Stimulated activated CD4-positive, alpha-beta T cell treated with anti-CD3 and anti-CD28 coated beads, Interleukin-15, amount 100 ng/mL, for 24 hours (primary cell): Measurements from ENCODE around the gene CEACAM7.

ENCODE experiments used
- DNase-seq: peaks from one replicate; pipeline ENCODE4 v3.0.0-alpha.2; 2020

The CEACAM7 gene

DNA sequence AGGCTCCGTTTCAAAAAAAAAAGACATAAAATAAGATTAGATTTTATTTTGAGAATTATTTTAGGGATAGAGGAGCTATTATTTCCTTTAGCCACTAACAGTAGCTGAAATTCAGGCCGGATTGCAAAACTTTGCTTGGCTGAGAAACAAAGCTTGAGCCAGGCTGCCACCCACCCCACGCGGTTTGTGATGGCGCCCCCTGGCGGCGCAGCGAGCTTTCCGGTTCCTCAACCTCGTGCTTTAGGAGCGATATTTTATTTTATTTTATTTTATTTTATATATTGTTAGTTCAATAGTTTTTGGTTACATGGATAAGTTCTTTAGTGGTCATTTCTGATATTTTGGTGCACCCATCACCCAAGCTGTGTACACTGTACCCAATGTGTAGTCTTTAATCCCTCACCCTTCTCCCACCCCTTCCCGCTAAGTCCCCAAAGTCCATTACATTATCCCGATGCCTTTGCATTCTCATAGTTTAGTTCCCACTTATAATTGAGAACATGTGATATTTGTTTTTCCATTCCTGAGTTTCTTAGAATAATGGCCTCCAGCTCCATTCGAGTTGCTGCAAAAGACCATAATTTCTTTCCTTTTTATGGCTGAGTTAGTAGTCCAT, 41.4 kb downstream of the CEACAM7 start:
- peak; percentile 74 for DNase-seq

DNA sequence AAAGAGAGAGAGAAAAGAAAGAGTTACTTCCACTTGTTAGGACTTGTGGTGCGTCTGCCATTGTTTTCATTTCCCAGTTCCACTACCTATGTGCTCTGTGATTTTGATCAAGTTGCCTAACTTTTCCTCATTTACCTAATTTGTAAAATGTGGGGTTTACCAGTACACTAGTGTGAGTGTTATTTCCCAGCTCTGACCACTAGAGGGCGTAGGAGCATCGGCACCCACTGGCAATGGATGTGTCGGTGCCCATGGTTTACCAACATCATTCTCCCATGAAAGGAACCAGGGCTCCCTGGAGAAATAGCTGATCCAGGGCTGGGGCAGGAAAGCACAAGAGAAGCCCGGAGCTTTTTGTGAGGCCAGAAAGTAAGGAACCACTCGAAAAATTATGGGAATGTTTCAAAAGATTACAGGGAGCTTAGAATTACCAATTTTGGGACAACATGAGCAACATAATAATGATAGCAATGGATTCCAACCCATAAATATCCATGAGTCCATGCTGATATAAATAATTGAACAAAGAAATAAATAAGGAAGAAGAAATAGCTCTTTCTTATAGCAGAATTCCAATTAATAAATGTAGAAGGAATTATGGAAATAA, 46.1 kb downstream of the CEACAM7 start:
- peak; percentile 77 for DNase-seq

GRCh38 chr19:41638641-41639081, 49.4 kb downstream of the CEACAM7 start:
- DNase-seq, result no peak

DNA sequence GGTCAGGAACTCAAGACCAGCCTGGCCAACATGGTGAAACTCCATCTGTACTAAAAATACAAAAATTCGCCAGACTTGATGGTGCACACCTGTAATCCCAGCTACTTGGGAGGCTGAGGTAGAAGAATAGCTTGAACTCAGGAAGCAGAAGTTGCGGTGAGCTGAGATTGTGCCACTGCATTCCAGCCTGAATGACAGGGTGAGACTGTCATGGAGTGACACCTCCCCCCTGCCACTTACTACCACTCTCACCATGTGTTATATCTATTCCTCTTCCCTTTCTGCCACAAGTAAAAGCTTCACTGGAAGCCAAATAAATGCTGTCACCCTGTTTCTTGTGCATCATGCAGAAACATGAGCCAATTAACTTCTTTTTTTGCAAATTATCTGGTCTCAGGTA, 50.6 kb downstream of the CEACAM7 start:
- DNase-seq, result no peak

DNA sequence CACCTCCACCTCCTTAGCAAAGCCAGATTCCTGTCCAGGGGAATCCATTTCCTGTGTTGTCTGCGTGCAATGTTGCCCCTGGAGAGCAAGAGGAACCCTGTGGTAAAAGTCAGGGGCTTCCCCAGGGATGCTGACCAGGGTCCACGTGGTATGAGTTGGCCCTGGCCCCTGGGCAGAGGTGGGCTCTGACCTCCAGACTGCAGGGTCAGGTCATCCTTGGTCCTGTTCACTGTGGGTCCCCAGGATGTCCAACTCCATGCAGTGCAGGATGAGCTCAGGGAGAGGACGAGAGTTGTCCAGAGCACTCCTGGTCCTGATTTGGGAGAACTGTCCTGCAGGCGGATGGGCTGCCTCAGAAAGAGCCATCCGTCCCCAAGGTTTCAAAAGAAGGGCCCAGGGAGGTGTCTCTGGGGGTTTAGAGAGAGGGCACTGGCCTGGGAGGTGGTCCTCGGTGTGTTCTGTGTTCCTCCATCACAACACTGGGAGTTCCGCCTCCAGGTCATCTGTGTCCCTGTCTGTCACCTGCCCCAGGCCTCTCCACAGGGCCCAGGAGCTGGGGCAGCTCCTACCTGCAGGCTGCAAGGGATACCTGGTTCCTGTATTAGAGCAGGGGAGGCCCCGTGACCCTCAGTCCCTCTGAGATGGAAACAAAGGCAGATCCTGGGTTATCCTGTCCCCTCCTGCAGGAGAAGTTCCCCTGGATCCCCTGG, 59.9 kb downstream of the CEACAM7 start:
- no peak for DNase-seq

DNA sequence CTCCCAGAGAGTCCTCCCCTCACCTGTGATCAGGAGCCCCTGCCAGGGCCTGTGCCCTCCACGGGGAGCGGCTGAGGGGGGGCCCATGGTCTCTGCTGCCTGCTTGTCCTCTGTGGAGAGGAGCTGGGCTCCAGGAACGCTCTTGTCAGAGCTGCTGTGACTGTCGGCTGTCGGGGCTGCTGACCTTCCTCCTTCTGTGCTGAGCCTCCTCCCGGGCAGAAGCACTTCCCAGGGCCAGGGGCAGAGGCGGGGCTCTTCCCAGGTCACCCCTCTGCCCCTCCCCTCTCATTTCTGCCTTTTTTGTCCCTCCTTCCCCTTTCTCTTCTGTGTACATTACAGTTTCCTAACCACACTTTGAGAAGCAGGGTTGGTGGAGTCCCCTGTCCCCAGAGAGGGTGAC, 61.2 kb downstream of the CEACAM7 start, which contains the start of gene CEACAM4:
Gene CEACAM4, minus strand, starts transcription at position 198 of the 400 bp plus-strand sequence. Its CDS starts 111 bp downstream, at position 87.
- no peak for DNase-seq

DNA sequence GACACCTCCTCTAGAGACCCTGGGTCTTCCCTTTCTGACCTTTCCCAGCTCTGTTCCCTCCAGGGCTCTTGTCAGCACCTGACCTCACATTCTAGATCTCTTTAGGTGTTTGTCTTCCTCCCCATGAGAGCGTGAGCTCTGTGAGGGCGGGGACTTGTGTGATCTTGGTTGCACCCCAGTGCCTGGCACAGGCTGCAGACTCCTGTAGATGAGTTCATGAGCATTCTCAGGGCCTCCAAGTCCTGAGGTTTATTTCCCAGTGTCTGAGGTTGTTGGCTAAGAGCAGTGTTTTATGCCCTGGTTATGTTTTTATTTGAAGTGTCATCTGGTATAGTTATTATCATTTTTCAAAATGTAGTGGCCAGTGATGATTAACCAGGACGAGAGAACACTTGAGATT, 61.8 kb downstream of the CEACAM7 start:
- no peak for DNase-seq

- DNase-seq, result no peak
Observed at GRCh38 chr19:41624937-41625336, 63.1 kb downstream of the CEACAM7 start.

GRCh38 chr19:41624515-41624914, 63.6 kb downstream of the CEACAM7 start:
- DNase-seq, result no peak

DNA sequence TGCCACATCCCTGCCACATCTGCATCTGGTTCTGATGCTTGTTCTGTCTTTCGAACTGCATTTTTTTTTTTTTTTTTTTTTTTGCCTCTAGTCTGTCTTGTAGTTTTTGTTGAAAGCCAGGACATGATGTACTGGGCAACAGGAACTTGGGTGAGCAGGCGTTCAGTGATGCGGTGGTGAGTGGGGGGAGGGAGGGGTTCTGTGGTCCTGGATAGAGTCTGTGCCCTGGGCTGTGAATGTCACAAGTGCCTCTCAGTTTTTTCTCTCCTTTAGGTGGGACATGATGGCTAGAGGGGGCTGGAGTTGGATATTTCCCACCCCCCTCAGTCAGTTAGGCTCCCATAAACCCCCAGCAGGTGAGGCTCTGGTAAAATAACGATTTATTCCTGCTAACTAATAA, 64.7 kb downstream of the CEACAM7 start:
- DNase-seq, result no peak
